CD4-positive, alpha-beta T cell treated with Interleukin-6 for 4 hours (primary cell): ENCODE results near the gene EGFR.

Experiments used
- DNase-seq: peaks from one replicate; pipeline ENCODE4 v3.0.0-alpha.2; 2020; ENCODE audit warnings: mixed read lengths

EGFR gene

GRCh38 chr7:55131142-55131929 is 112.5 kb downstream of the EGFR start:
- no peak for DNase-seq

GRCh38 chr7:55132550-55132889 is 113.7 kb downstream of the EGFR start:
- no peak for DNase-seq

GRCh38 chr7:55132890-55133551 is 114.2 kb downstream of the EGFR start:
- no peak for DNase-seq

GRCh38 chr7:55133630-55134358 is 115.0 kb downstream of the EGFR start:
- DNase-seq, result no peak

GRCh38 chr7:55134359-55134725 is 115.5 kb downstream of the EGFR start:
- no peak for DNase-seq

GRCh38 chr7:55134786-55135185 is 116.0 kb downstream of the EGFR start:
- no peak for DNase-seq

- DNase-seq, result no peak
These were observed 116.6 kb downstream of the EGFR start for GRCh38 chr7:55135462-55135861.

GRCh38 chr7:55138663-55139062 is 119.8 kb downstream of the EGFR start:
- no peak for DNase-seq

- DNase-seq, result no peak
These were observed 121.6 kb downstream of the EGFR start for GRCh38 chr7:55140221-55140940.

GRCh38 chr7:55140941-55141278 is 122.1 kb downstream of the EGFR start:
- DNase-seq, result no peak

- DNase-seq, result no peak
These were observed 124.2 kb downstream of the EGFR start for GRCh38 chr7:55142919-55143600.

- DNase-seq, result no peak
These were observed 125.8 kb downstream of the EGFR start for GRCh38 chr7:55144333-55145317.

- DNase-seq, result no peak
These were observed 126.8 kb downstream of the EGFR start for GRCh38 chr7:55145606-55146005.

GRCh38 chr7:55147101-55147500 is 128.3 kb downstream of the EGFR start:
- DNase-seq, result no peak

- DNase-seq, result no peak
These were observed 128.9 kb downstream of the EGFR start for GRCh38 chr7:55147736-55148135.

- no peak for DNase-seq
These were observed 129.8 kb downstream of the EGFR start for GRCh38 chr7:55148571-55148970.

GRCh38 chr7:55149001-55149400 is 130.2 kb downstream of the EGFR start:
- DNase-seq, result no peak

- no peak for DNase-seq
These were observed 131.3 kb downstream of the EGFR start for GRCh38 chr7:55150166-55150565.

- no peak for DNase-seq
These were observed 132.1 kb downstream of the EGFR start for GRCh38 chr7:55150709-55151451.

GRCh38 chr7:55152516-55152915 is 133.7 kb downstream of the EGFR start:
- DNase-seq, result no peak

- DNase-seq, result no peak
These were observed 135.3 kb downstream of the EGFR start for GRCh38 chr7:55154096-55154495.
